Choroid plexus epithelial cell (primary cell): ENCODE data around the gene NOX3.

Source experiments
- DNase-seq: peaks from one replicate; pipeline ENCODE4 v3.0.0-alpha.2; 2010; ENCODE audit warnings: low read depth
- H3K4me3 ChIP-seq: 2 replicates; pipeline ENCODE4 v1.5.1; 2011; ENCODE audit warnings: low read depth, mild to moderate bottlenecking, control low read depth, low read length, moderate library complexity
- TF ChIP-seq, protein P1 (sequence below): conservative IDR thresholded peaks from 2 replicates; pipeline ENCODE4 v1.5.1; 2011; ENCODE audit warnings: low read depth, mild to moderate bottlenecking, control low read depth, inconsistent platforms, low read length, moderate library complexity

Gene NOX3

DNA sequence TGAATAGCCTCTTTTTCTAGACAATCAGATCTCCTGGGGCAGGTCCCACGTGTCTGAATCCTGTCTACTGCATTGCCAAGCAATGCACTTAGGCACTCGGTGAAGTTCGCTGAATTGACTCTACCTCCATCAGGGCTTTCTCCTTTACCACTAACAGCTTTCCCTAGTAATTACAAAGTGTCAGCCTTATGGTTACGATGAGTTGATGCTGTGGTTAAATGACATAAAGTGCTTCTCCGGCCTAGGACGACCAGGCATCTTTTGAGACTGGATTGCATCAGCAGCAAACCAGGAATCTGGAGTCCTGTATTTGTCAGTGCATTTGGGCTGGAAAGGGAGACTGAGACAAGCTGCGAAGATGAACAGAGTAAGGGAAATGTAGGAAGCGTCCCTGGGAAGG is 21.5 kb downstream of the NOX3 start:
- TF ChIP-seq, protein P1, sequence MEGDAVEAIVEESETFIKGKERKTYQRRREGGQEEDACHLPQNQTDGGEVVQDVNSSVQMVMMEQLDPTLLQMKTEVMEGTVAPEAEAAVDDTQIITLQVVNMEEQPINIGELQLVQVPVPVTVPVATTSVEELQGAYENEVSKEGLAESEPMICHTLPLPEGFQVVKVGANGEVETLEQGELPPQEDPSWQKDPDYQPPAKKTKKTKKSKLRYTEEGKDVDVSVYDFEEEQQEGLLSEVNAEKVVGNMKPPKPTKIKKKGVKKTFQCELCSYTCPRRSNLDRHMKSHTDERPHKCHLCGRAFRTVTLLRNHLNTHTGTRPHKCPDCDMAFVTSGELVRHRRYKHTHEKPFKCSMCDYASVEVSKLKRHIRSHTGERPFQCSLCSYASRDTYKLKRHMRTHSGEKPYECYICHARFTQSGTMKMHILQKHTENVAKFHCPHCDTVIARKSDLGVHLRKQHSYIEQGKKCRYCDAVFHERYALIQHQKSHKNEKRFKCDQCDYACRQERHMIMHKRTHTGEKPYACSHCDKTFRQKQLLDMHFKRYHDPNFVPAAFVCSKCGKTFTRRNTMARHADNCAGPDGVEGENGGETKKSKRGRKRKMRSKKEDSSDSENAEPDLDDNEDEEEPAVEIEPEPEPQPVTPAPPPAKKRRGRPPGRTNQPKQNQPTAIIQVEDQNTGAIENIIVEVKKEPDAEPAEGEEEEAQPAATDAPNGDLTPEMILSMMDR, result no peak
- H3K4me3 ChIP-seq, result no peak overlapping the region
- DNase-seq, result no peak

DNA sequence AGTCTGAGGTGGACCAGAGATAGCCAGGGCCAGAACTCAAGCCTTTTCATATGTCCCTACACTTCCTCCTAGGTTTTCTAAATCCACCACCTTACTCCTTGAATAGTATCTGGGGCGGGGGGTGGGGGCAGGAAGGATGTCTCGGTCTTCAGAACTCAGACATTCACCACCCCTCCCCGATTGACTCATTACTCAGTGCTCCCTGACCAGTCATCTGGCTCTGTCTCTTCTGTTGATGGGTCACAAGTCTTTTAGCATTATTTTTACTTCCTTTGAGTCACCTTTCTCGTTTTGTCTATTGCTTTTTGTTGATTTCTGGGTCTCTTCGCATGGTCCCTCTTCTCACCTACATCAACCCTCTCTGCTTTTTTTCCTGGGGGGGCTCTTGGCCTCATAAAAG is 23.3 kb downstream of the NOX3 start:
- DNase-seq, result no peak
- TF ChIP-seq, protein P1, result no peak
- H3K4me3 ChIP-seq, result no peak overlapping the region

DNA sequence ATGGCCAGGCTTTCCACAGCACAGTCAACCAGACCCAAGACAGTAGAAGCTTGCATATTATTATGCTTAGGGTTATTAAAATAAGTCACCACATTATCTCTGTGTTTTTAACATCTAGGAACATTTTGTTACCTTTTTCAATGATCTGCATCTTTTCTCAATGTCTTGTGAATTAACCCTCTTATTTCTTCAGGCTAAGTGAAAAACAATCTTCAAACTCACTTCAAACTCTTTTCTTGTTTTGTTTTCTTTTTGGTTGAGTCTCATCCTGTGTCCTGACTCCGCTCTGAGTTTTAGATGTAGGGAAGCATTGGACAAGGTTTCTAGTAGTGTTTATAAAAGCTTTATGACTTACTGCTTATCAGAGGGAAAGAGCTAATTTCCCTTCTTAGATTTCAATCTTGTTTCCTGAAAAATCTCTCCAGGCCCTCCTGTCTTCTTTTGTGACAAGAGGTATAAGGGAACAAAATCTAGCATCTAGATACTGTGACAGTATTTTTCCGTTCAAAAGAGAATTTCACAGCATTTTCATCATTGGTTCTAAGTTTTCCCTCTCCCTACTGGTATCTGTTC is 26.2 kb downstream of the NOX3 start:
- DNase-seq, result no peak
- no peak overlapping the region for H3K4me3 ChIP-seq
- TF ChIP-seq, protein P1, result no peak

DNA sequence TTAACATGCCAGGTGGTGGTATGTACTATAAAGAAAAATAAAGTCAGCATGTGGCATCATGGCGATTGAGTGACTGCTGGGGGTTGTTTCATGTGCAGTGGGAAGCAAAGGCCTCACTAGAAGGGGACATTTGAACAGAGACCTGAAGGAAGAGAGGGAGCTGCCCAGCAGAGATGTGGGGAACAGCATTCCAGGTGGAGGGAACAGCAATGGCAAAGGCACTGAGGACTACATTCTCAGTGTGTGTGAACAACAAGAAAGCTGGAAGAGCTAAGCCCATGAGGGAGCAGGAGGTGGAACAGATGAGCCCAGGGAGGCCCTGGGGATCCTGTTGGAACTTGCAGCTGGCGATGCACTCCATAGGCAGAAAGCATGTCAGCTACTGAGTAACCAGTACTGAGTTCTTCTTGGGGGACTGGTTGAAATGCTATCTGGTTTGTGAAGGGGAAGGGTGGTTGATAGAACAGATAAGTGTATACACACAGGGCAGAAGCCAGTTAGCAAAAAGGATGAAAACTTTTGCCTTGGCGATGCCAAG is 29.2 kb downstream of the NOX3 start:
- H3K4me3 ChIP-seq, result no peak overlapping the region
- no peak for DNase-seq
- TF ChIP-seq, protein P1, result no peak

DNA sequence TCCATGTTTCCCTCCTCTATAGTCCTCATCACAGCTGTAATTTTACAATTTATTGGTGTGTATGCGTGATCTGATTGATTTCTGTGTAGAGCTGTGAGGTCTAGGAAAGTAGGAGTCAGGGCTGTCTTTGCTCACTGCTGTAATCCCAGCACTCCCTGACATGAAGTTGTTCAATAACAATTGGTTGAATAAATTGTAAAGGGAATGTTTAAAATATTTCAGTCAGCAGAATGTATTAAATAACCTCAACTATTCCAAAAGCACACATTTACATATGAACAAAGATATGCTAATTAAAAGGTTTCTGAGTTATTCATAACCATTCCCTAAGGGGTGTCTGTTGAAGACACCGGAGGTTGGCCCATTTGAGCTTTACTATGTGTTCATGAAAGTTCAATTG is 31.5 kb downstream of the NOX3 start:
- H3K4me3 ChIP-seq, result no peak overlapping the region
- DNase-seq, result no peak
- TF ChIP-seq, protein P1, result no peak

DNA sequence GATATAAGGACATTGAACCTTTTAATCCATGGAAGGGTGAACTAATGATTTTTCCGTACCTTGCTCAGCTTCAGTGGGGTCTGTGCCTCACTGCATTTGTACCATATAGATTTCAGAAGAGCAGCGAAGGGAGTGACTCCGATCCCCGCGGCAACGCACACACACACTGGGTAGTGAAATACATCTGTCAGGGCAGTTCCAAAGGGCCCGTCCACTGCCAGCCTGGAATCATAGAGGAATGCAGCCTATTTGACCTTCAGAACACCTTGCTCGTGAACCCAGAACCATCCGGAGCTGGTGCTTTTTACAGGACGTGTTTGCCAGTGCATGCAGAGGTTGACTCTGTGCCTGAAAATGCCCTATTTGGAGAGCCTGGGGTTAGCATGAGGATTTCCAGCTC is 33.0 kb downstream of the NOX3 start:
- TF ChIP-seq, protein P1, result no peak
- DNase-seq, result no peak
- H3K4me3 ChIP-seq, result no peak overlapping the region

DNA sequence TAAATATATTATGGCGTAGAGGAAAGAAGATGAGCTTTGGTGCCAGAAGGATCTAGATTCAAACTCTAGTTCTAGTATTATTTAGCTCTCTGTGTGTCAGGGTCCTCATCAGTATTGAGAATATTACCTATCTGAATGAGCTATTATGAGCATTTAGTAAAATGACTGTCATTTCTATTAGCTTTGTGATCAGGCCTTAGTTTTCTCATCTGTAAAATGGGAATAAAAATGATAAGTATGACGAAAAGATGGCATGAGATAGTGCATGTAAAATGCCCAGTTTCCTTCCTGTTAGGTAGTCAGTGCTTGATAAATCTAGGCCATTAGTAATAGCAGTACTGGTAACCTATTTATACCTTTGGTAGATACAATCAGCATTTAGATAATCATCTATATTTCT is 35.1 kb downstream of the NOX3 start:
- no peak overlapping the region for H3K4me3 ChIP-seq
- DNase-seq, result no peak
- TF ChIP-seq, protein P1, result no peak
